HG02970 (cell line): ENCODE measurements around the gene SDCCAG8.

ENCODE experiments used
- ATAC-seq: cut with Tn5 transposase; IDR thresholded peaks from one replicate; pipeline ENCODE4 v1.9.1; 2021; ENCODE audit warnings: mild to moderate bottlenecking, moderate library complexity, moderate number of reproducible peaks; ENCODE audit not compliant: unreplicated experiment, low FRiP score

Gene SDCCAG8

GRCh38 chr1:243275316-243275715 lies 19.5 kb downstream of the SDCCAG8 start:
- no peak for ATAC-seq

GRCh38 chr1:243280571-243281129 lies 24.8 kb downstream of the SDCCAG8 start:
- no peak for ATAC-seq

- ATAC-seq = no peak
These were observed 25.8 kb downstream of the SDCCAG8 start for GRCh38 chr1:243281672-243282071.

GRCh38 chr1:243286409-243287122 lies 30.7 kb downstream of the SDCCAG8 start:
- ATAC-seq = no peak

GRCh38 chr1:243287123-243287460 lies 31.3 kb downstream of the SDCCAG8 start:
- no peak for ATAC-seq

- ATAC-seq = peak; percentile 76
These were observed 31.8 kb downstream of the SDCCAG8 start for GRCh38 chr1:243287652-243288051.

- no peak for ATAC-seq
These were observed 32.2 kb downstream of the SDCCAG8 start for GRCh38 chr1:243288062-243288461.

GRCh38 chr1:243291292-243291691 lies 35.5 kb downstream of the SDCCAG8 start:
- ATAC-seq = no peak

- no peak for ATAC-seq
These were observed 36.3 kb downstream of the SDCCAG8 start for GRCh38 chr1:243292117-243292516.

- ATAC-seq = no peak
These were observed 38.3 kb downstream of the SDCCAG8 start for GRCh38 chr1:243293941-243294722.

- ATAC-seq = no peak
These were observed 38.9 kb downstream of the SDCCAG8 start for GRCh38 chr1:243294723-243295121.

- no peak for ATAC-seq
These were observed 43.2 kb downstream of the SDCCAG8 start for GRCh38 chr1:243299069-243299468.

- no peak for ATAC-seq
These were observed 45.2 kb downstream of the SDCCAG8 start for GRCh38 chr1:243301059-243301458.

- no peak for ATAC-seq
These were observed 56.0 kb downstream of the SDCCAG8 start for GRCh38 chr1:243311809-243312208.

GRCh38 chr1:243312952-243313634 lies 57.3 kb downstream of the SDCCAG8 start:
- ATAC-seq = peak; percentile 18

- peak; percentile 67 for ATAC-seq
These were observed 58.0 kb downstream of the SDCCAG8 start for GRCh38 chr1:243313635-243314536.

GRCh38 chr1:243315455-243315854 lies 59.6 kb downstream of the SDCCAG8 start:
- ATAC-seq = no peak

- no peak for ATAC-seq
These were observed 60.1 kb downstream of the SDCCAG8 start for GRCh38 chr1:243315893-243316292.

- ATAC-seq = no peak
These were observed 60.6 kb downstream of the SDCCAG8 start for GRCh38 chr1:243316366-243316989.

- no peak for ATAC-seq
These were observed 64.4 kb downstream of the SDCCAG8 start for GRCh38 chr1:243320224-243320623.
